ENCODE results near the gene ITIH6.
"Not testable (repeated sequence)": the region's sequence is repeated elsewhere in the genome, so short reads cannot be mapped to it uniquely, and the experiment has no call there.

DNA sequence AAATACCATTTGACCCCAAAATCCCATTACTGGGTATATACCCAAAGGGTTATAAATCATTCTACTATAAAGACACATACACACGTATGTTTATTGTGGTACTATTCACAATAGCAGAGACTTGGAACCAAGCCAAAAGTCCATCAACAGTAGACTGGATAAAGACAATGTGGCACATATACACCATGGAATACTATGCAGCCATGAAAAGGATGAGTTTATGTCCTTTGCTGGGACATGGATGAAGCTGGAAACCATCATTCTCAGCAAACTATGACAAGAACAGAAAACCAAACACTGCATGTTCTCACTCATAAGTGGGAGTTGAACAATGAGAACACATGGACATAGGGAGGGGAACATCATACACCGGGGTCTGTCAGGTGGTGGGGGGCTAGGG is 49.6 kb upstream of the ITIH6 start:
- TF ChIP-seq POLR2AphosphoS5 (IDR thresholded peaks at IDR 0.05; ENCODE audit: low read depth, low read length); POLR2A (IDR thresholded peaks at IDR 0.05; ENCODE audit: low read depth, low read length); TAF1 (IDR thresholded peaks at IDR 0.05; ENCODE audit: low read depth, low read length); SPI1 (IDR thresholded peaks at IDR 0.05; ENCODE audit: low read depth, low read length); PAX5 (IDR thresholded peaks at IDR 0.05; ENCODE audit: insufficient read depth, low read length, severe bottlenecking); POU2F2 (IDR thresholded peaks at IDR 0.05; ENCODE audit: low read depth, low read length): not testable (repeated sequence)
